Raji (cell line): ENCODE data around the gene FADS2.

Experiments used
- POLR2A ChIP-seq: IDR thresholded peaks from 2 replicates; pipeline ENCODE4 v1.6.1; 2011; ENCODE audit warnings: low read depth, low read length, control low read depth; ENCODE audit not compliant: insufficient read depth

FADS2 gene

GRCh38 chr11:61892085-61892370 is 63.9 kb downstream of the FADS2 start:
- TF ChIP-seq POLR2A: no peak; the same call in 1 of the 2 replicates

DNA sequence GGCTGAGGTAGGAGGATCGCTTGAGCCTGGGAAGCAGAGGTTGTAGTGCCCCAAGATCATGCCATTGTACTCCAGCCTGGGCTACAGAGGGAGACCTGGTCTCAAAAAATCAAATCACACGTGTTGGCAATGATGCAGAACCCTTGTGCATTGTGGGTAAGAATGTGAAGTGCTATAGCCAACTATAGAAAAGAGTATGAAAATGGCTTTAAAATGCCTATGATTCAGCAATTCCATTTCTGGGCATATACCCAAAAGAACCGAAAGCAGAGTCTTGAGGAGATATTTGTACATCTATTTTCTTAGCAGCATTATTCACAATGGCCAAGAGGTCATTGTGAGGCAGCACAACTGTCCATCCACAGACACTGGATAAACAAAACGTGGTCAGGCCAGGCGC is 65.9 kb downstream of the FADS2 start:
- TF ChIP-seq POLR2A: no peak

DNA sequence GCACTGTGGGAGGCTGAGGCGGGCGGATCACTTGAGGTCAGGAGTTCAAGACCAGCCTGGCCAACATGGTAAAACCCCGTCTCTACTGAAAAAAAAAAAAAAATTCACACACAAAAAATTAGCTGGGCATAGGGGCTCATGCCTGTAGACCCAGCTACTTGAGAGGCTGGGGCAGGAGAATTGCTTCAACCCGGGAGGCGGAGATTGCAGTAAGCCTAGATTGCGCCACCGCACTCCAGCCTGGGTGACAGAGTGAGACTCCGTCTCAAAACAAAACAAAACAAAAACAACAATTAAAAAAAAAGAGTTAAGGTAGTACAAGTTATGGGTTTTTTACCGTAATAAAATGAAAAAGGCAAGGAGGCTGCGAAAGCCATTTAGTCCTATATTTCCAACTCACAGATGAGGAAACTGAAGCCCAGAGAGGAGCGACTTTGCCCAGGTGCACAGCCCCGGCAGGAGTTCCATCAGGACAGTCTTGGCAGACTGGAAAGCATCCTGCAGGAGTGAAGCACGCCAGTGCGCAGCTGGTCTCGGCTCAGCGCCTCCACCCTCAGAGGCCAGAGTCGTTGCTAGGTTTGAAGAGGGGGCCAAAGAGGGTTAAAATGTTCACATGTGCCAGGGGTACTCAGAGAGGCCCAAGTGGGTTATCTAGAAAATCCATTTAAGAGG is 67.1 kb downstream of the FADS2 start:
- TF ChIP-seq POLR2A: no peak

GRCh38 chr11:61895718-61896059 is 67.6 kb downstream of the FADS2 start:
- no peak for TF ChIP-seq POLR2A

DNA sequence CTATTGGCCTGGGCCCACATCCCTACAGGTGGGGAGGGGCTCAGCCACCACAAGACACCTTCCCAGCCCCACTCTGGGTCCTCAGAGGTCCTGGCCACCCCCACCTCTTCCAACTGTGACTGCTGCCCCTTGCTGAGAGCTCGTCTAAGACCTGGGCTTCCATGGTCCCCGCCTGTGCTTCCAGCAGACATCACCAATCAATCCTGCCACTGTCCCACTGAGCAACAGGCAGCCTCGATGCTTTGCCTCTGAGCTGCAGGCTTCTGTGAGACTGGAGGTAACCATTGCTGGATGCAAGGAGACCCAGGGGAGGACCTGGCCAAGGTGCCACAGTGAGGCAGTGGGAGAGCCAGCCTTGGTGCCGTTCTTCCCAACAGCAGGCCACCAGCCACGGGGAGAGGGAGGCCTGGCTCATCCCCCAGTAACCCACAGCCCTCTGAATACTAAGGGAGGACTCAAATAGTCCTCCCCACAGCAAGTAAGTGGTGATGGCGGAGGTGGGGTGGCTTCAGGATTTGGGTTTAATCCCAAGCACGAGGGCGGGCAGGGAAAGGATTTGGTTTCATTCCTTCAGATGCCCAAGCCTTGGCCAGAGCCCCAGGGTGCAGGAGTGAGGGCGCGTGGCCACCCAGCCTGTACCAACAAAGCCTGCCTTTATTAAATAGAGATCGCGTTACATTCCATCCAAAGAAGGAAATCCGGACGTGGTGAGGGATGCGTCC is 68.7 kb downstream of the FADS2 start:
- TF ChIP-seq POLR2A: no peak

- TF ChIP-seq POLR2A: no peak
Measured at GRCh38 chr11:61897387-61898246, 69.5 kb downstream of the FADS2 start.

DNA sequence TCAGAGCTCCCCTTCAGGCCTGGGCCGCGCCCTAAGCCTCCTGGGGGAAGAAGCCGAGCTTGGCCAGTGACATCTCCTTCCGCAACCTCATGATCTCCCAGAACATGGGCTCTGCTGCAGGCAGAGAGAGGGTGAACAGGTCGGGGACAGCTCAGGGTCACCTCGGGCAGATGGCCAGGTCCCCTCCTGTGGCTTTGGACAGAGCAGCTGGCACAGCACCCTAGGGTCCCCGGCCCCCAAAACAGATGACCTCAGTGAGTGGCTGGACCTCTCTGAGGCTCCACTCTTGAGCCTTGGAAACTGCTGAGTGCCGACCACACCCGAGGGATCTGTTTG is 70.1 kb downstream of the FADS2 start:
- no peak for TF ChIP-seq POLR2A

GRCh38 chr11:61899146-61899841 is 71.2 kb downstream of the FADS2 start:
- 0 out of 2 replicates have a peak, but pooled peaks have one; percentile 26 for TF ChIP-seq POLR2A

- no peak for TF ChIP-seq POLR2A
Measured at GRCh38 chr11:61900251-61900650, 72.2 kb downstream of the FADS2 start.

DNA sequence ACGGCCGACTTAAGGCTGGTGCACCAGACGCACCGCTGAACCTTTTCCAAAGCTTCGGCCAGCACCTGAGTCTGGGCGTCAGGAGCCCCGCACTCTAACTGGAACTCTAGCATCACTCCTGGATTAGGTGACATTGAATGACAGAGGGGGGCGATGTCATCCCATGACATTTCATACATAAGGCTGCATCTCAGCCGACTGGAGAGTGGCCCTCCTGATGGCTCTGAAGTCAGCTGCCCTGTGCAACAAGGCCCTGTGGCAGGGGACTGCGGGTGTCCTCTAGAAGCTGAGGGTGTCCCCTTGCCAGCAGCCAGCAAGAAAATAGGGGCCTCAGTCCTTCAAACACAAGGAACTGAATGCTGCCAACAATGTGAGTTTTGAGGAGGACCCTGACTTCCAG is 73.3 kb downstream of the FADS2 start:
- TF ChIP-seq POLR2A: no peak

- no peak for TF ChIP-seq POLR2A
Measured at GRCh38 chr11:61902313-61902712, 74.2 kb downstream of the FADS2 start.

DNA sequence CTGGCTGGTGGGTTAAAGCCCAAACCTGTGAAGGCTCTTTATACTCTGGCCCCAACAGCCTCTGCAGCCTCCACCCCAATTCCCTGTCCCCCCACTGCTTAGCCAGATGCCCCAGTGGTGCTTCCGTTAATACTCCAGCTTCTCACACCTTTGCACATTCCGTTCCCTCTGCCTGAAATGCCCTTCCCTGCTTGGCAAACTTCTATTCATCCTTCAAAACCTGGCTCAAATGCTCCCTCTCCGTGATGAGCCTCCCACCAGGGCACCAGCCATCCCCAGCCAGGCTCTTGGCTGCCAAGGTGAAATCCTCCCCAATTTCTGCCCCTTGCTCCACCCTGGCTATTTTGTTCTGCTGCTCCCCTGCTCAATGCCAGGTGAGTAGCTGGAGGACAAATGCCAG is 75.7 kb downstream of the FADS2 start:
- TF ChIP-seq POLR2A: no peak

DNA sequence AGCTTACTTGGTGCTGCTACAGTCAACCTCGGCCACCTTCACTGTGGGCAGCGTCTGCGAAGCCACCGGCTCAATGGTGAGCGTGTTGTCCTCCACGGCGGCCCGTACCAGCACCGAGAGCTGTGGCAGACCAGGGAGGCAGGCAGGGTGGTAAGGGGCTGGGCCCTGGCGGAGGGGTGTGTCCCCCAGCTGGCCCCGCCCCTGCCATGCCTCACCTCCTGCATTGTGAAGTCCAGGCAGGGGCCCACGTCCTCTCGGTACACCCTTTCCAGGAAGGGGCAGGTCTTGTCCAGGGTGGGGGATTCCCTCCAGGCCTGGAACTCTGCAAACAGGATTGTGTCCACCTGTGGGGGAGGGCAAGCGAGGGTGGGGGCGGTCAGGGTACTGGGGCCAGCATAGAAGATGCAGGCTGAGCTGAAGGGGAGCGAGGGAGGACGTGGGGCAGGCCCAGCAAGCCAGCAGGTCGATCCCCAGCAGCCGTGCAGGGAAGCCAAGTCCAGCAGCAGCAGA is 76.5 kb downstream of the FADS2 start:
- no peak for TF ChIP-seq POLR2A

DNA sequence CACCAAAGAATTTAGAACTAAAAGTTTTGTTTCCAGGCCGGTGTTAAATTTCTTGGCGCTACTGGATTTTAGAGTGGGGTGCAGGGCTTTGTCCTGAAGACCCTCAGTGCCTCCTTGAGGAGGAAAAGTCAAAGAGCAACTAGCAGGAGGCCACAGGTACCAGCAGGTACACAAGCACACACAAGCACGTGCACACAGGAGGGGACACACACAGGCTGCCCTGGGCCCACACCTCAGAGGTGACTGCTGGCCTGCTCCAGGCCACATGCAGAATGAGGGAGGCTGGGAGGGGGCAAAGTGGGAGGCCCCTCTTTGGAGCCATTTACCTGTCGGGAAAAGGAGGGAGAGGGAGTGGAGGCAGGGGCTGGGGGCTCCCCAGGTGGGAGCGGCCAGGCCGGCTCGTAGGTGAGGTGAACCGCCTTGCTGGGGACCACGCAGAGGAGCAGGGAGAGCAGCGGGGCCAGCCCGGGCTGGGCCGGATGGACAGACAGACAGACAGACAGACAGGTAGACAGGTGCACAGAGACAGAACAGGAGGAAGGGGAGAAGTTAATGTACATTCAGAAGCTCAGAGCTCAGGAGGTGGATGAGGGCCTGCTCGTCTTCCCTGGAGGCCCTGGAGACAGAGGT is 77.1 kb downstream of the FADS2 start:
- no peak for TF ChIP-seq POLR2A
